SHP77 (cell line): ENCODE data around the gene AUTS2.
A peak's percentile ranks its signal among the peaks of the same experiment; 100 is the strongest.

Experiments
- DNase-seq, 2 experiments: peaks; one replicate each; lab custom pipeline; 2025; lab: John Stamatoyannopoulos, UW

The AUTS2 gene

DNA sequence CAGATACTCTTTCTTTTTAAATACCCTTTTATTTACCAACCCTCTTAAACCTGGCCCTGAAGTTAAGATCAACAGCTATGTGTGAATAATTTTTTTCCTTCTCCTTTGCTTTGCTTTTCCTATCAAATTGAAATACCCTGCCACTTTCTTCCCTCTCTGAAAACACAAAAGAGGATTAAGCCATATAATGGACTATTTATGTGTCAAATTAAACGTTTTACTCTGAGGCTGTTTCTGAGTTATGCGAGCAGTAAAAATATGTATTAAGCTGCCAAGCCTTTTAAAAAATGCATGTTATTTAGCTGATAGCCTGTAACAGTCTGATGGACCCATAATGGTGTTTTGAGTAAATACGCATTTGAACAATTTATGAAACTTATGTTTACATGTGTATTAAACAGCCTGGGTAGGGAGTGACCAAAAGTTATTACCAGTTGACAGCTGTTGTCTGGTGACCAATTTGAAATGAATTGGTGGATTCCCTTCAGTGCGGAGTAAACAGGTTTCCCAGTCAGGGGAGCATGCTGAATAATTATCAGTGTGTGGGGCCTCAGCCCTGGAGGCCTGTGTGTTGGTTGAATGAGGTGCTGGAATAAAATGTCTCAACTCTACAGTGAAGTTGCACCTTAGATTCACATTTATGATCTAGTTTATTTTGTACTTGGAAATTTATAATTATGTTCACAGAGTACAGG lies 89.6 kb downstream of the AUTS2 start:
- DNase-seq: no peak

- DNase-seq: no peak
These were observed 92.1 kb downstream of the AUTS2 start for GRCh38 chr7:69690329-69690728.

DNA sequence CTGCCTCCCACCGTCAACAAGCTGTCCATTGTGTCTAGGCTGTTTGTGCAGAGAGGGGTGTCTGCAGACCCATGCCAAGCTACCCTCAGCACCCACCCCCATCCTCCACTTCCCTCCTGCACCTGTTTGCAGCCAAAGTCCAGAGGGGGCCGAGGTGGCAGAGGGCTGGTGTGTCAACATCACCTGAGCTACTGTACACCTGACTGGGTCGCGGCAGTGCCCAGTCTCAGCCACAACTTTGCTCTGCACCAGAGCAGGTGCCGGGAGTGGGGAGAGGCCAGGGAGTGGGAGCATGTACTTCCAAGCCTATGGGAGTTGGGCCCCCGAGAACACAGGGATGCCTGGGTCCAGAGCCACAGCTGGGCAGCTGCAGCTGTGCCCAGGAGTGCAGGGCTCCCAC lies 93.1 kb downstream of the AUTS2 start:
- no peak for DNase-seq

GRCh38 chr7:69691734-69692133 lies 93.5 kb downstream of the AUTS2 start:
- no peak for DNase-seq

- no peak for DNase-seq
These were observed 94.3 kb downstream of the AUTS2 start for GRCh38 chr7:69692611-69693010.

GRCh38 chr7:69693042-69693441 lies 94.8 kb downstream of the AUTS2 start:
- DNase-seq: no peak

- no peak for DNase-seq
These were observed 97.8 kb downstream of the AUTS2 start for GRCh38 chr7:69696054-69696591.

DNA sequence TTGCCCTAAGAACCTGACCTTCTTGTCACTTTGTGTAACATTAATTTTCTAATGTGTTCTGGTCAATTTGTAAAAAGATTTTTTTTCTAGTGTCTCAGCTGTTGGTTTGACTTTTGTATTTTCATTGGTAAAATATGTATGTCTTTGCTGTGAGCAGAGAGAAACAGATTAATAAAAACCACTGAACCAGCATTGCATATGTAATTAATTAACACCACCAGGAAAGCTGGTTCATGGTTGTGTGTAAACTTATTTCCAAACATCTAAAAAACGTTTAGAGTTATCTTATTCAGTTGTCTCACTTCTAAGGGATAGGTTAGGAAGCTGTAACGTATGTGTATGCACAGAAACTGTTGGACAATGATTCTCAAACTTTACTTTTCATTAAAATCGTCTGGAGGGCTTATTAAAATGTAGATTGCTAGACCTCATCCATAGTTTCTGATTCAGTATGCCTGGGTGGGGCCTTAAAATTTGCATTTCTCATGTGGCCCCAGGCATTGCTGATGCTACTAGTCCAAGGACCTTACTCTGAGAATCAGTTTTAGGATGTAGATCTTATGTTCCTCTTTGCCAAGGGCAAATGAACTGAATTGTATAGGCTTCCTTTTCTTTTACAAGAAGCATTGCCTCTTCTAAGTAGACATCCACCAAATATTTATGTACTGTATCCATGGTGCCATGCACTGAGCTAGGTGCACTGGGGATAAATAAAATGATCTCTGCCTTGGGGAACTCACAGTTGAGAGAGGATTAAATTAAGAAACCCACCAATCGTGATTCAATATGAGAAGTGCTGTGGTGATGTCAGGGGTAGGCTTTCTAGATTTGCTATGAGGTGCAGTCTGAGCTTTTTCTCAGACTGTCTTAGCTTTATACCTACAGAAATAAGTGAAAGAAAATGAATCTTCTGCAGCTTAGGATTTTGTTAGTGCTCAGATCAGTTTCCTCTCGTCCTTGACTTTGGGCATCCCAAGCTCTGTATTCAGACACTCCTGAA lies 98.7 kb downstream of the AUTS2 start:
- no peak for DNase-seq

GRCh38 chr7:69698109-69698825 lies 100.0 kb downstream of the AUTS2 start:
- DNase-seq: no peak

DNA sequence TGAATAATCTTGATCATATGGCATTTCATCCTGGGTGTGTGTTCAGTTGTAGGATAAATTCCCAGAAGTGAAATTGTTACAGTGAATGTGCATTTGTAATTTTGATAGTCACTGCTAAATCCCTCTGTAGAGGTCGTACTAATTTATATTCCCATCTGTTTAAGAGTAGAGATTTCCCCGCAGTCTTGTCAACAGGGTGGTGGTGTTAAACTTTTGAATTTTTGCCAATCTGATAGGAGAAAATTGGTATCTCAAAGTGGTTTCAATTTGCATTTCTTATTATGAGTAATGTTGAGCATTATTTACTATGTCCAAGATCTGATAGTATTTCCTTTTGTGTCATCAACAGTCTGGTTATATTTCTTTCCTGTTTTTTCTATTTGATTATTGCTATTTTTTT lies 101.7 kb downstream of the AUTS2 start:
- DNase-seq: no peak

- DNase-seq: no peak
These were observed 102.1 kb downstream of the AUTS2 start for GRCh38 chr7:69700331-69700730.

GRCh38 chr7:69701288-69701687 lies 103.0 kb downstream of the AUTS2 start:
- DNase-seq: no peak

GRCh38 chr7:69702357-69702756 lies 104.1 kb downstream of the AUTS2 start:
- no peak for DNase-seq

- DNase-seq: no peak
These were observed 104.8 kb downstream of the AUTS2 start for GRCh38 chr7:69703099-69703498.

GRCh38 chr7:69706070-69706469 lies 107.8 kb downstream of the AUTS2 start:
- no peak for DNase-seq

DNA sequence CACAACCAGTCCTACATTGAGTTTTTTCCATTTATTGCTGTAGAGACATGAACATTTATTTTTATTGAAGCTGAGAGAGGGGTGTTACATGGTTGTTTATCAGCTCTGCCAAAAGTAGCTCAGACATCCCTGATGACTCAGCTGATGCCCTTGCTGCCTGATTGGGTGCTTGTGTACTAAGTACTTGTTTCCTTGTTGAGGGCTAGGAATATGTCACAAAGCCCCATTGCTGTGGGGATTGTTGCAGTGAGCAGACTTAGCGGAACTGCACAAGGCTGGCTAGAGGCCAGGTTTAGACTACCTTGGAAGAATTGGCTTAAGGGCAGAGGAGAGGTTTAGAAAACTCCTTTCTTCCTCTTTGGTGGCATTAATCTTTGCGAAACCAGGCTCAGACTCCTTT lies 110.6 kb downstream of the AUTS2 start:
- DNase-seq: peak in 1 of 2 experiments; percentile 31

- no peak for DNase-seq
These were observed 112.6 kb downstream of the AUTS2 start for GRCh38 chr7:69710768-69711438.

- DNase-seq: no peak
These were observed 116.8 kb downstream of the AUTS2 start for GRCh38 chr7:69714886-69715576.

DNA sequence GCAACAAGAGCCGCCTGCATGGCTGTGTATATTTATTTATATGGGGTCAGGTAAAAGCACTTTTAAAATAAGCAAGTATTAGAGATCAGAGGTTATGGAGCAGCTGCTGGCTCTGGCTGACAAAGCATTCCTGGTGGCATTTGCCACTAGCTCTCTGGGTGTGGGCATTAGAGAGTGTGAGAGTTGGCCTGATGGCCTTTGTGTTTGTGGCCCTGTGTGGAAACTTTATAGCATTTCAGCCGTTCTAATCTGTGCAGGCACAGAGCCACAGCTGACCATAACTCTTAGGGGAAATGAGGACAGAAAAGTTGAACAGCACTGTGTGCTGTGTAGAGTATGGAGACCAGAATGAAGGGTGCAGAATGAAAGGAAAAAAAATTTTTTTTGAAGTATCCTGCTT lies 118.9 kb downstream of the AUTS2 start:
- DNase-seq: no peak

DNA sequence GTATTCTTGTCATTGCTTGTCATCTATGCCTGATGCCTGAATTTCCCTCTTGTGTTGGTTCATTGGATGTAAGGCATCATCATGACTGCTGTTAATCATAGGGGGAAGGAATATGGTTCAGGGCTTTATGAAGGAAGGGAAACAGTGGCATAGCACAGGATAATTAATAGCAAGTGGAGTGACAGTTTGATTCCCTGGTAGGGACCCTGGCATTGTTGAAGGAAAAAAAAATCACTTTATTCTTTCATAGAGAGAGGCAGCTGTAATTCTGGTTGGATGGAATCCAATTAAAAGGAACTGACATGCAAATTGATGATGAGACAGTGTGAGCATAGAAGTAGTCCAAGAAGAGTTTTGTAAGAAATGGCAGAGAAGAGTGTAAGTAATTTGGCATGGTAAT lies 121.4 kb downstream of the AUTS2 start:
- DNase-seq: no peak

DNA sequence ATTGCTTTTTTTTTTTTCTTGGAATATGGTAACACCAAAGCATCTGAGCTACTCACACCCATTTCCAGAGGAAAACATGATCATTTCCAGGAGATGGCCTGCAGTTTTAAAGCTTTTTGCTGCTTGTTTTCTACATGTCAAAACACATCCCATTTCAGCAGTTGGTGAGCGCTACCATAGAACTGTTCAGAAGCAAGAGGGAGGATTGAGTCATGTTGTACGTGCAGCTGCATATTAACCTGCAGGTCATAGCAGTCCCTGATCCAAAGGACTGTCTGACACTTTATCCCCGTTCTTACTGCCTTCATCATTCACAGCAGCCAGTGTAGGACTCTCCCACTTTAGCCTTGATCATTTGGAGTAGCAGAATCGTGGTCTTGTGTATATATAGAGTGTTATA lies 124.6 kb downstream of the AUTS2 start:
- no peak for DNase-seq
